ENCODE data around the gene STX8. TPM values are rescaled to one million over a fixed set of nuclear protein-coding genes. Genes with fewer than 3 reads are reported as not detected.
"Not testable (repeated sequence)": the region's sequence is repeated elsewhere in the genome, so short reads cannot be mapped to it uniquely, and the experiment has no call there.

Gene STX8, protein sequence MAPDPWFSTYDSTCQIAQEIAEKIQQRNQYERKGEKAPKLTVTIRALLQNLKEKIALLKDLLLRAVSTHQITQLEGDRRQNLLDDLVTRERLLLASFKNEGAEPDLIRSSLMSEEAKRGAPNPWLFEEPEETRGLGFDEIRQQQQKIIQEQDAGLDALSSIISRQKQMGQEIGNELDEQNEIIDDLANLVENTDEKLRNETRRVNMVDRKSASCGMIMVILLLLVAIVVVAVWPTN
- polyA plus RNA-seq (ENCODE audit: insufficient read length in 4 of 4): 10 to 100 TPM; 60.9 to 75.6 (median 68.2) TPM

DNA sequence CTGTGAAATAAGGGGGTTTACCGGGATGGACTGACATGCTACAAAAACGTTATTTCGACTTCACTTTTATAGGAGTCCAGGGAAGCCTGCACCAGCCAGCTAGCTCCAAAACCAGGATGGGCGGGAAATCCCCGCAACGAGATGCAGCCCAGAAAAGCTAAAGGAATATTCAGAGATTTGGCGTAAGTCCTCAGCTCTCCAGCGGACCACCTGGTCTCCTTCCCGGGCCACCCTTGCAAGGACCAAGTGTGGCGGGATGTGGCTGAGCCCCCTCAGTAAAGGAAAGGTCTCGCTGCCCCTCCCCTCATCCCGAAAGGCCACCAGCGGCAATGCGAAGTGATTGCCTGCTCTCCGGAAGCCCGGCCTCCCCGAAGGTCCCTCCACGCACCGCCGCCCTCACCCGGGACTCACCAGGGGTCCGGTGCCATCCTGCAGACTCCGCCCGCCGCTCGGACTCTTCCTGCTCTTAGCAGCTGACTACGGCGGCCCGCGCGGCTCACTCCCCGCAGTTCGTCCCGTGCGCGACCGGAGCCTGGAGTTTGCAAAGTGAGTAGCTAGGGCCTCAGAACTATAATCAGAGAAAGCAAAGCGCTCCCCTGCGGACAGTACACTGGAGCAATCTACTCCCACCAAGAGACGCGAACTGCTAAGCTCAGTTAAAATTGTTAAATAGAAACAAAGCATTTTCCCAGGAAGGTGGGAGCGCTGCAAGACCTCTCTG lies at the start of gene STX8:
TSS of gene STX8 (minus strand) at position 440 of the 721 bp plus-strand sequence. CDS start at position 428, 12 bp downstream.
- DNase-seq (ENCODE audit: low read depth in 4 of 4, low spot score in 3 of 4): peak; percentile 67 to 74 (median 70)

DNA sequence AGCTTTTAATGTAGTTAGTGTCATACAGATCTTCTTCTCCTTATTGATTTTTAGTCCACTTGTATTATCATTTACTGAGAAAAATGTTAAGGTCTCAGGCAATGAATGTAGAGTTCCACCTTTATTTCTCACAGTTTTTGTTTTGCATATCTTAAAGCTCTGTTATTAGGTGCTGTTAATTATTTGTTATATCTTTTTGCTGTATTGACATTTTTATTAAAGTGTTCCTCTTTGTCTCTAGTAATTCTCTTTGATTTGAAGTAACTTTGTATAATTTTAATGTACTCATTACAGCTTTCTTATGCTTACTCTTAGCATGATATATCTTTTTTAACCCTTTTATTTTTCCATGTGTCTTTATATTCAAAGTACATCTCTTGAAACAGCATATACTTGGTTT lies 47.3 kb upstream of the STX8 start:
- no peak for DNase-seq (ENCODE audit: low read depth in 4 of 4, low spot score in 3 of 4)

DNA sequence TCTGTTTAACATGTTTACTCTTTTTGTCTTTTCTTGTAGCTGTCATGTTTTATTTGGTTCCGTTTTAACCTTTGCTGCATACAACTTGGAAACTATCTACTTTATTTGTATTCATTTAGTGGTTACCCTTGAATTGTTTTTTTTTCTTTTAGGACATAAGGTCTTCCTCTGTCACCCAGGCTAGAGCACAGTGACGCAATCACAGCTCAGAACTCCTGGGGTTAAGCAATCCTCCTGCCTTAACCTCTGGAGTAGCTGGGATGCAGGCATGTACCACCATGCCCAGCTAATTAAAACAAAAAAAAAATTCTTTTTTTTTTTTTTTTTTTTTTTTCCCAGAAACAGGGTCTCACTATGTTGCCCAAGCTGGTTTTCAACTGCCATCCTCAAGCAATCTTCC lies 39.9 kb upstream of the STX8 start:
- DNase-seq (ENCODE audit: low read depth in 4 of 4, low spot score in 3 of 4): no peak

DNA sequence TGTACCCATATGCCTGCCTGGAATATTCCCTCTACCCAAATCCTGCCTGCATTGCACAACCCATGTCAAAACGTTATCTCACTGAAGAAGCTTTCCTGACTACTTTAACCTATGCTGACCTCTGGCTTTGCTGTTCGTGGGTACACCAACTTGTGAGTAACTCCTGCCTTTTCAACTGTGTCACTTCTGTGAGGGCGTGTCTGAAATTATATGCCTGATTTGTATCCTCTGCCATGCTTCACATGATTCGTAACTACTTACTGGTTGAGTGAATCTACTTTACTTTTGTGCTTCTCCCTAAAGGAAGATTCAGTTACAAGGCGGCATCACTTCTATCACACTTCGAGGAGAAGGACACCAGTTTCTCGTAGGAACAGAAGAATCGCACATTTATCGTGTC lies 36.4 kb upstream of the STX8 start:
- DNase-seq (ENCODE audit: low read depth in 4 of 4, low spot score in 3 of 4): peak; percentile 28 to 58 (median 34)

DNA sequence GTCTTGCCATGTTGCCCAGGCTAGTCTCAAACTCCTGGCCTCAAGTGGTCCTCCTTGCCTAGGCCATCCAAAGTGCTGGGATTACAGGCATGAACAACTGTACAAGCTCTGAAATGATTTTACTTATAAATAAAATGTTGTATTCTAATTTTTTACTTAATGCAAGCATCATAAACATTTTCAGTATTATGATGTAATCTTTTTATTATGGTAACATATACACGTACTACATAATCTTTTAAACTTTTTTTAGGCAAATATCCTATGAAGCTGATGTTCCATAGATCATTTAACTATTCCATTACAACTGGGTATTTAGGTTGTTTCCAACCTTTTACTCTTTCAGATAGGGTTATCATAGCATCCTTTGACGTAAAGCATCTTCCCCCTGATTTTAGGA lies 35.9 kb upstream of the STX8 start:
- DNase-seq (ENCODE audit: low read depth in 4 of 4, low spot score in 3 of 4): no peak

DNA sequence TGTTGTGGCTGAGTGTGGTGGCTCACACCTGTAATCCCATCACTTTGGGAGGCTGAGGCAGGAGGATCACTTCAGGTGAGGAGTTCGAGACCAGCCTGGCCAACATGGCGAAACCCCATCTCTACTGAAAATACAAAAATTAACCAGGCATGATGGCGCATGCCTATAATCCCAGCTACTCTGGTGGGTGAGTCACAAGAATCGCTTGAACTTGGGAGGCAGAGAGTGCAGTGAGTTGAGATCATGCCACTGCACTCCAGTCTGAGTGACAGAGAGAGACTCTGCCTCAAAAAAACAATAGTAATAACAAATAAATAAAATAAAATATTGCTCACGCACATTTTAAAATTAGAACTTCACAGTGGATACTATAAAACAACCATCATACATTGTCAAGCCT lies 31.4 kb upstream of the STX8 start:
- not testable (repeated sequence) for DNase-seq (ENCODE audit: low read depth in 4 of 4, low spot score in 3 of 4)

DNA sequence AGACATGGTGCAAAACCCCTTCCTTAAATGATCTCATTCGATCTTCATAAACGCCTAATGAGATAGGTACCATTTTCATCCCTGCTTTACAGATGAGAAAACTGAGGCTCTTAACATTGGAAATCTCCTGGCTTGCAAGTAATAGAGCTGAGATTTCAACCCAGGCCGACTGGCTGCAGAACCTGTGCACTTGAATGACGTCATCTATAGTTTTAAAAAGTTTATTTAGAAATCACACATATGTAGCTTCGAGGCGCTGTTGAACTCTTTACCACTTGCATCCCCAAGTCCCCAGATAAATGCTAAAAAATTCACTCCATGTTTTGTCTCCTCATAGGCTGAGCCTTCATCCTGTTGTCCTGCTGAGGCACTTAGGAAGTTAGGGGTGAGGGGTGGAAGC lies 30.8 kb upstream of the STX8 start:
- no peak for DNase-seq (ENCODE audit: low read depth in 4 of 4, low spot score in 3 of 4)

DNA sequence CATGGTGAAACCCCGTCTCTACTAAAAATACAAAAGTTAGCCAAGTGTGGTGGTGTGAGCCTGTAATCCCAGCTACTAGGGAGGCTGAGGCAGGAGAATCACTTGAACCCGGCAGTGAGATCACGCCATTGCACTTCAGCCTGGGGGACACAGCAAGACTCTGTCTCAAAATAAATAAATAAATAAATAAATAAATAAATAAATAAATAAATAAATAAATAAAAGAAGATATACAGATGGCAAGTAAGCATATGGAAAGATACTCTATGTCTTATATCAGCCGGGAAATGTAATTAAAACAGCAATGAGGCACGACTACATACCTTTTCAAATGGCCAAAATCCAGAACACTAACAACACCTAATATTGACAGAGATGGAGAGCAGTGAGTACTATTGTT lies 29.0 kb upstream of the STX8 start:
- not testable (repeated sequence) for DNase-seq (ENCODE audit: low read depth in 4 of 4, low spot score in 3 of 4)

DNA sequence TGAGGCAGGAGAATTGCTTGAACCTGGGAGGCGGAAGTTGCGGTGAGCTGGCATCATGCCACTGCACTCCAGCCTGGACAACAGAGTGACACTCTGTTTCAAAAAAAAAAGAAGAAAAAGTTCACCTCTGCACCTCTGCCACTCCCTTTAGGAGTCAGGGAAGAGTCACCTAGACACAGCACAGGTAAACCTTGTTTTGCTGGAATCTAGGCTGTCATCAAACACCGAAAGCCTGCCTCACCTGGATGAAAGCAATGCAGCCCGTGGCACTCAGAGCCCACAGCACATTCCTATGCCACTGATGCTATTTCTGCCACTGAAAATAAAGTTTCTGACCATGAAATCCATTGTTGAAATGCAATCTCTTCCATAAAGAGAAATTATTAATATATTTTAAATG lies 23.0 kb upstream of the STX8 start:
- DNase-seq (ENCODE audit: low read depth in 4 of 4, low spot score in 3 of 4): no peak

DNA sequence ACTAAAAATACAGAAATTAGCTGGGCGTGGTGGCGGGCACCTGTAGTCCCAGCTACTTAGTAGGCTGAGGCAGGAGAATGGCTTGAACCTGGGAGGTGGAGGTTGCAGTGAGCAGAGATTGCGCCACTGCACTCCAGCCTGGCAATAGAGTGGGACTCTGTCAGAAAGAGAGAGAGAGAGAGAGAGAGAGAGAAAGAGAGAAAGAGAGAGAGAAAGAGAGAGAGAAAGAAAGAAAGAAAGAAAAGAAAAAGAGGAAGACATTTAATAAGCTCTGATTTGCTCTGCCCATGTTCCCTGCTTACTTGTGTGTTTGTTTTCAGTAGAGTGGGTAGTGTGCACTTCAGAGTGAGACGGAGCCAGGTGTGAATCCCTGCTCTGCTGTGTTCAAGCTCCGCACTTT lies 22.0 kb upstream of the STX8 start:
- DNase-seq (ENCODE audit: low read depth in 4 of 4, low spot score in 3 of 4): not testable (repeated sequence)

DNA sequence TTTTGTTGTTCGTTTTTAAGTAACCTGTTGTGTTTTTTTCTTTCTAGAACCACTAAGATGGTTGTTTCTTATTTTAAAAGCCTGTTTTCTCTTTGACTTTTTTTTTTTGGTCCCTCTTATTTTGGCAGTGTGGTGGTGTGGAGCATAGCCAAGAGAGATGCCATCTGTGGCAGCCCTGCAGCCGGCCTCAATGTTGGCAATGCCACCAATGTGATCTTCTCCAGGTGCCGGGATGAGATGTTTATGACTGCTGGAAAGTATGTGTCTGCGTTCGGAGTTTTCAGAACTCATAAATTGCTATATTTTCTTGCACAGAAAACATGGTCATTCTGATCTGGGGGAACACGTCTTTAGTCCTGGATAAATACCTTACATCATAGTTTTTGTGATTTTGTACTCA lies 18.4 kb upstream of the STX8 start:
- DNase-seq (ENCODE audit: low read depth in 4 of 4, low spot score in 3 of 4): no peak

DNA sequence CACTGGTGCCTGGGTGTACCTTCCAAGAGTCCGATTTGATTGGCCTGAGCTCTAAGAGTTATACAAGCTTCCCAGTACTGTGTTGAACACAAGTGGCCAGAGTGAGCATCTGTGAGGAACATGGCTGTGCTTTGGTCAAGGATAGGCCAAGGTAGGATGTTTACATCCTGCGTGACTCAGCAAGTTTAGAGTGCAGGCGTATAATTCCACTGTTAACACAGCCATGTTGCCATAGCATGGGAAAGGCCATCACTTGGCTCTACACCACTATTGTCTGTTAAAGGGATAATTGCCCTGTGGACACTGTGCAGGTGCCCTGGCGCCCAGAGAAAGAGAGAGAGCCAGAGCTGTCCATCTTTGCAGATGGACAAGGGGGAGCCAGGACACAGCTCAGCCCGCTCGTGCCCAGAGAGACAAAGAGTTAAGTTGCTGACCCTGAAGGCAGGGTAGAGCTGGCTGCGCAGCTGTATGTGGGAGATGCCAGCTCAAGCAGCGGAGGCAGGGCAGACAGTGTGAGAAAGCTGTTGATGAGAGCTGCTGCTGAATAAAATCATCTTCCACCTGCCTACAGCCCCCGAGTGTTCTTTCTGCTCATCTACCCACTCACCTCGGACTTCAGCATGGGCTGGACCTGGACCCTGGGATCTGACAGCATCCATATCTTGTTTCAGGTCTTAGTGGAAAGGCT lies 12.5 kb upstream of the STX8 start:
- DNase-seq (ENCODE audit: low read depth in 4 of 4, low spot score in 3 of 4): no peak

DNA sequence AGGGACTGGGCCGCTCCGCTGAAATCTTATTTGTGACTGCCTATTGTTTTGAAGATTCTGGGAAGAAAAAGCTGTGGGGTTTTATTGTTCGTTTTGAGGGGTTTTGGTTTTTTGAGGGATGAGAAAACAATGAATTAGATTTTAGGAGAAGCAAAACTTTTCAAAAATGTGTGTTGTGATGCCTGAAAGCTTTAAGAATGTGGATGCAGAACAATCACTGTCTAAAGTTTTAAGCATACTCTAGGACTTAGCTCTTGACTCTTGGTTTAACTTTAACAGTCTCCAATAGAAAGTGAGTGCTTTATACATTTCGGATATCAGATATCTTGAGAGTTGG lies 1.7 kb upstream of the STX8 start:
- DNase-seq (ENCODE audit: low read depth in 4 of 4, low spot score in 3 of 4): no peak

DNA sequence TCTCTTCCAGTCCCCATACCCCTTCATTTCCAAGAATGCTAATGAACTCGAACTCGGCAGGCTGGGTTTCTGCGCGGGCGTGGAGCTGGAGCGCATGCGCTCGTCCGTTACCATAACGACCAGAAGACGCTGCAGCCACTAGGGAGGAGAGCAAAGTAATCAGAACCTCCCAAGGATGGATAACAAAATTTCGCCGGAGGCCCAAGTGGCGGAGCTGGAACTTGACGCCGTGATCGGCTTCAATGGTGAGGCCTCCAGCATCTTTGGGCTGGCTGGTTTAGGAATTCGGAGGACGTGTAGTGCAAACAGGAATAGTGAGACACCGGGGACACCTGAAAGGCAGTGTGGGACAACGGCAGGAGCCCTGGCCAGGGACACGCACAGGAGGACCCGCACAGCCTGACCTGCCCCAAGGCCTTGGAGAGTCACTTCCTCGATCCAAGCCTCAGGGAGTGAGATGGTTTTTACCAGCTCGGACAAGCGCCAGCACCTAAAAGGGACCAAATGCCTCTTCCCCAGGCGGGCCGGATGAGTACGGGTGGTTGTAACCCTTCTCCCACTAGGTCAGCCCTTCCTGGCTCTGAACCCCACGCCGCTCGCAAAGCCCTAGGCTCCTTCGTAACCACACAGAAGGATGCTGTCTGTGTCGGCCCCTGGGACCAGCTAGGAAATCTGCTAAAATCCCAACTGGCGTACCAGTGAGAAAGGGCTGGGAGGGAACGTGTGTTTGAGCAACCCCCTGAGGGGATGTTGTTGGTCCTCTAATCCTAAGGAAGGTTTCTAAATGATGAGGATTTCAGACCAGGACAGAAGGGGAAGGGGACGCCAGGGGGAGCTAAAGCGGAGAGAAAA lies 1.1 kb upstream of the STX8 start, which contains the start of gene CFAP52:
TSS of gene CFAP52 (plus strand) at position 122 of the 852 bp plus-strand sequence. CDS start at position 176, 54 bp downstream.
- peak in 1 of 4 donors; percentile 67 for DNase-seq (ENCODE audit: low read depth in 4 of 4, low spot score in 3 of 4)

DNA sequence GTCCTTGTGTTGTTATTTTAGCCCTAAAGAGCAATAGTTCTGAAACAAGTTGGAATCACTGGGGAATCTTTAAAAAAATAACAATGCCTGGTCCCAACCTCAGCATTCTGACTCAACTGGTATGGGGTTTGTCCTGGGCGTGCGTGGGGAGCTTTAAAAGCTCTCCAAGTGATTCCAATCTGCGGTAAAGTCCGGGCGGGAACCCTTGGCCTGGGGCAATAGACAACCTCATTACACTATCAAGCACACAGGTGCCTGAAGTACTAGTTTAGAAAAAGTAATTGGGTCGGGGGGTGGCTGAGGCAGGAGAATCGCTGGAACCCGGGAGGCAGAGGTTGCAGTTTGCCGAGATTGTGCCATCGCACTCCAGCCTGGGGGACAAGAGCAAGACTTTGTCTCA lies 4.4 kb downstream of the STX8 start:
- DNase-seq (ENCODE audit: low read depth in 4 of 4, low spot score in 3 of 4): no peak

DNA sequence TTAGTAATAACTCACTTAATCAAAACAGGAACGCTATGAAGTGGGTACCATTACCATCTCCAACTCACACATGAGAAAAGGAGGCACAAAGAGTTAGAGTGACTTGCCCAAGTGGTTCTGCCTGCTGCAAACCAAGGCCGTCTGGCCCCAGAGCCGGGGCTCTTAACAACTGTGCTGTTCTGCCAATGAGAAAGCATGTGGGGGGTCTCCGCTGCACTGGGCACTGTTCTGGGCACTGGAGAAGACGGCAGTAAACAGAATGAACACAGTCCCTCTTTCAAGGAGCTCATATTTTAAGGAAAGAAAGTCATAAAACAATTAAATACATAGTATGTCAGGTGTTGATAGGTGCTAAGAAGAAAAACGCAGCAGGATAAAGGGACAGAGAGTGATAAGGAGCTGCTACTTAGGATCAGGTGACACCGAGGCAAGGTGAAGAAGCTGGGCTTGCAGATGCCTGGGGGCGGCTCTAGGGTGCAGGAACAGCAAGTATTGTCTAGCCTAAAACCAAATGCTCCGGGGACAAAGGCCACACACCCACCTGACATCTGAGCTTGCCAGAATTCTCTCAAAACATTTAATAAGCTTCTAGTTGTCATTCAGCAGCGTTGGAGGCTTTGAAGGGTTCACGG lies 6.5 kb downstream of the STX8 start:
- no peak for DNase-seq (ENCODE audit: low read depth in 4 of 4, low spot score in 3 of 4)

DNA sequence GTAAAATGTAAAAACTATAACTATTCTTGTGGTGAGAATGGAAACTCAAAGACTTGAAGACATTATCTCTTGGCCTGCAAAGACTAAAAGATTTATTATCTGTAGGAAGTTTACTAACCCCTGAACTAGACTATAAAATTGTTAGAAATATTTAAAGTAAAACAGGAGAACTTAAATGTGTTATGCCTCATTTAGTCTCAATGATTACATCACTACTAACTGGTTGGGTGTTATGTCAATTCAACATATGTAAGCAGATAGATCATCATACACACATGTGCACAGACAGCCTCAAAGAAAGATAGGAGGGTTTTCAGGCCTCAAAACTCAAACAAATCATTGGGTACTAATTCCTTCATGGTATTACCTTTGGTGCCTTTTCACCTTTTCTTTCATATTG lies 7.6 kb downstream of the STX8 start:
- DNase-seq (ENCODE audit: low read depth in 4 of 4, low spot score in 3 of 4): no peak

DNA sequence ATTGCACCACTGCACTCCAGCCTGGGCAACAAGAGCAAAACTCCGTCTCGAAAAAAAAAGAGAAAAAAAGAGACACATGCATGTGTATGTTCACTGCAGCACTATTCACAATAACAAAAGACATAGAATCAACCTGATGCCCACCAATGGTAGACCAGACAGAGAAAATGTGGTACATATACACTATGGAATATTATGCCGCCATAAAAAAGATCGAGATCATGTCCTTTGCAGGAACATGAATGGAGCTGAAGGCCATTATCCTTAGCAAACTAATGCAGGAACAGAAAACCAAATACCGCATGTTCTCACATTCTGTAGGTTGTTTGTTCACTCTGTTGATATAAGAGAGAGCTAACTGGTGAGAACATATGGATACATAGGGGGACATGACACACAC lies 8.9 kb downstream of the STX8 start:
- not testable (repeated sequence) for DNase-seq (ENCODE audit: low read depth in 4 of 4, low spot score in 3 of 4)

DNA sequence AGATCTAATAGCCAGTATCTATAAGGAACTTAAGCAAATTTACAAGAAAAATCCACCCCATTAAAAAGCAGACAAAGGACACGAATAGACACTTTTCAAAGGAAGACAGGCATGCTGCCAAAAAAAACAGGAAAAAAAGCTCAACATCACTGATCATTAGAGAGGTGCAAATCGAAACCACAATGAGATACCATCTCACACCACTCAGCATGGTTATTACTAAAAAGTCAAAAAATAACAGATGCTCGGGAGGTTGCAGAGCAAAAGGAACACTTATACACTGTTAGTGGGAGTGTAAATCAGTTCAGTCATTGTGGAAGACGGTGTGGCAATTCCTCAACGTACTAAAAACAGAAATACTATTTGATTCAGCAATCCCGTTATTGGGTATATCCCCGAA lies 9.6 kb downstream of the STX8 start:
- DNase-seq (ENCODE audit: low read depth in 4 of 4, low spot score in 3 of 4): no peak

DNA sequence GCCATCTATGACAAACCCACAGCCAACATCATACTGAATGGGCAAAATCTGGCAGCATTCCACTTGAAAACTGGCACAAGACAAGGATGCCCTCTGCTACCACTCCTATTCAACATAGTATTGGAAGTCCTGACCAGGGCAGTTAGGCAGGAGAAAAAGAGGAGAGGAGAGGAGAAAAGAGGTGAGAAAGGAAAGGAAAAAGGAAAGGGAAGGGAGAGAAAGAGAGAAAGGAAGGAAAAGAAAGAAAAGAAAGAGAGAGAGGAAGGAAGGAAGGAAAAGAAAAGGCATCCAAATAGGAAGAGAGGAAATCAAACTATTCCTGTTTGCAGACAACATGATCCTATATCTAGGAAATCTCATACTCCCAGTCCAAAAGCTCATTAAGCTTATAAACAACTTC lies 11.5 kb downstream of the STX8 start:
- no peak for DNase-seq (ENCODE audit: low read depth in 4 of 4, low spot score in 3 of 4)
